Activated CD4-positive, CD25-positive, alpha-beta regulatory T cell treated with anti-CD3 and anti-CD28 coated beads, Interleukin-2, amount 50 U/mL, for 16 hours (primary cell): Measurements from ENCODE around the gene ACSL5.
"Not testable (repeated sequence)": the region's sequence is repeated elsewhere in the genome, so short reads cannot be mapped to it uniquely, and the experiment has no call there.

Experiments
- DNase-seq: peaks from one replicate; pipeline ENCODE4 v3.0.0-alpha.2; 2020; ENCODE audit warnings: low read depth, low spot score

Gene ACSL5

GRCh38 chr10:112464074-112464473 lies 90.2 kb downstream of the ACSL5 start:
- not testable (repeated sequence) for DNase-seq

DNA sequence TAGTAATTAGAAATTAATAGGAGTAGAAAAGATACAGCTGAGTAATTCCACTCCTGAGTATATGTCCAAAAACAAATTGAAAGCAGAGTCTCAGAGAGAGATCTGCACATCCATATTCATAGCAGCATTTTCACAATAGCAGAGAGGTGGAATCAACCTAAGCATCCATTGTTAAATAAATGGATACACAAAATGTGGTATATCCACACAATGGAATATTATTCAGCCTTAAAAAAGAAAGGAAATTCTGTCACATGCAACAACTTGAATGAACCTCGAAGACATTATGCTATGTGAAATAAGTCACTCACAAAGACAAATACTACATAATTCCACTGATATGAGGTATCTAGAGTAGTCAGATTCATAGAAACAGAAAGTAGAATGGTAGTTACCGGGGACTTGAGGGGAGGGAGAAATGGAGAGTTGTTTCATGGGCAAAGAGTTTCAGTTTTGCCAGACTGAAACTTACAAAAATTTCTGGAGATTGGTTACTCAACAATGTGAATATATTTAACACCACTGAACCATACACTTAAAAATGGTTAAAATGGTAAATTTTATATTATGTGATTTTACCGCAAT lies 91.5 kb downstream of the ACSL5 start:
- DNase-seq: no peak

DNA sequence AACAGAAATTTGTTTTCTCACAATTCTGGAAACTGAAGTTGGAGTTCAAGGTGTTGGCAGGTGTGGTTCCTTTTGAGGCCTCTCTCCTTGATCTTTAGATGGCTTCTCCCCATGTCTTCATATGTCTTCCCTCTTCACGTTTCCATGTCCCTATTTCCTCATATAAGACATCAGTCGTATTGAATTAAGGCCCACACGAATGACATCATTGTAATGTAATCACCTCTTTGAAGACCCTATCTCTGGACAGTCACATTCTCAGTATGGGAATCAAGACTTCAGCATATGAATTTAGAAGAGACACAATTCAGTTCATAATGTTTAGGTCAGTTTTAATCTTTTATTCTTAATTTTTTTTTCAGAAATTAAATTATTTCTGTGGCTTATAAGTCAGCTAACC lies 92.9 kb downstream of the ACSL5 start:
- no peak for DNase-seq

DNA sequence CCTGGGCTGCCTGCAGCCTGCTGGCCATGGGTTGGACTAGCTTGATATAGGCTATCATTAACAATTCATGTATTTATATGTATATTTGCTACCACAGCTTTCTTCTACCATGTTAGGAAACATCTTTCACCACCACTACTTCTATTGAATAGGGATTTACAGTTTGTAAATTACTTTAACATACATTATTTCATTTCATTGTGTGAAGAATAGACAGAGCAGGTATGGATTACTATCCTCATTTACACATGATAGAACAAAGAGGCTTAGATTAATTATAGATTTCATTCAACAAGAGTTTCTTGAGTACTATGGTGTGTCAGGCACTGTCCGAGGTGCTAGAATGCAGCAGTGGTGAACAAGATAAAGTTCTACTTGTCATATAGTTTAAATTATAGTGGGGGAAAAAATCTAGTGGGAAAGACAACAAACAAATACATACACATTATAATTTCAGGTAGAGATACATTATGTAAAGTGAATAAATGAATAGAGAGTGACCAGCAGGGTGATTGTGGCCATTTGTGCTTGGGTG lies 93.7 kb downstream of the ACSL5 start:
- DNase-seq: no peak

GRCh38 chr10:112471878-112472487 lies 98.1 kb downstream of the ACSL5 start:
- no peak for DNase-seq

- DNase-seq: no peak
Observed at GRCh38 chr10:112475575-112476218, 101.8 kb downstream of the ACSL5 start.
